ENCODE measurements around the gene MPHOSPH9. TPM values are rescaled to one million over a fixed set of nuclear protein-coding genes. Genes with fewer than 3 reads are reported as not detected.

The MPHOSPH9 gene
- total RNA-seq, 1 experiment from 2014 or later, result 43.1 TPM

GRCh38 chr12:123108682-123109066 lies 124.3 kb downstream of the MPHOSPH9 start:
- no TSS peak for BruUV-seq (replicated peaks)
- H3K9me3 ChIP-seq, result no peaks in the 10 kb centered on the region
- no peaks in the 10 kb centered on the region for H3K27me3 ChIP-seq (replicated peaks; ENCODE audit: control insufficient read depth, insufficient read depth, low read length)
- Mint-ChIP-seq H3K4me3 (ENCODE audit: unreplicated experiment) (no peak overlapping the region), H3K27ac (ENCODE audit: unreplicated experiment) (no peak overlapping the region), H3K9me3 (ENCODE audit: unreplicated experiment) (no peaks in the 10 kb centered on the region), H3K27me3 (ENCODE audit: insufficient read depth, unreplicated experiment) (no peaks in the 10 kb centered on the region), H3K4me1 (ENCODE audit: low read depth, unreplicated experiment) (no peaks in the 10 kb centered on the region), H3K36me3 (ENCODE audit: insufficient read depth, unreplicated experiment) (no peaks in the 10 kb centered on the region)
- CTCF ChIA-PET, result no interaction called here
- no peak for TF ChIP-seq CTCF (IDR thresholded peaks at IDR 0.05; ENCODE audit: insufficient read depth in 1 of 2, low read depth in 1 of 2, low read length in 1 of 2, severe bottlenecking in 1 of 2, unreplicated experiment in 1 of 2)
- no peaks in the 10 kb centered on the region for H3K36me3 ChIP-seq (ENCODE audit: control insufficient read depth, insufficient read depth, low read length)
- H3K4me3 ChIP-seq (ENCODE audit: low read depth, low read length), result no peak overlapping the region
- no peak for DNase-seq
- no peaks in the 10 kb centered on the region for H3K4me1 ChIP-seq
- POLR2A ChIA-PET, result no interaction called here
- intact Hi-C loops (cut with micrococcal nuclease; ENCODE audit: unreplicated experiment), result no loop called here

GRCh38 chr12:123107926-123108681 lies 124.8 kb downstream of the MPHOSPH9 start:
- intact Hi-C loops (cut with micrococcal nuclease; ENCODE audit: unreplicated experiment), result no loop called here
- no TSS peak for BruUV-seq (replicated peaks)
- Histone ChIP-seq H3K4me1 (no peaks in the 10 kb centered on the region), H3K9me3 (no peaks in the 10 kb centered on the region), H3K36me3 (ENCODE audit: control insufficient read depth, insufficient read depth, low read length) (no peaks in the 10 kb centered on the region), H3K4me3 (ENCODE audit: low read depth, low read length) (no peak overlapping the region), H3K27me3 (replicated peaks; ENCODE audit: control insufficient read depth, insufficient read depth, low read length) (no peaks in the 10 kb centered on the region)
- DNase-seq, result no peak
- TF ChIP-seq CTCF (IDR thresholded peaks at IDR 0.05; ENCODE audit: insufficient read depth in 1 of 2, low read depth in 1 of 2, low read length in 1 of 2, severe bottlenecking in 1 of 2, unreplicated experiment in 1 of 2), result no peak
- no peak overlapping the region for H3K27ac Mint-ChIP-seq (ENCODE audit: unreplicated experiment)
- no peaks in the 10 kb centered on the region for H3K36me3 Mint-ChIP-seq (ENCODE audit: insufficient read depth, unreplicated experiment)
- H3K27me3 Mint-ChIP-seq (ENCODE audit: insufficient read depth, unreplicated experiment), result no peaks in the 10 kb centered on the region
- POLR2A ChIA-PET, result no interaction called here
- H3K9me3 Mint-ChIP-seq (ENCODE audit: unreplicated experiment), result no peaks in the 10 kb centered on the region
- H3K4me1 Mint-ChIP-seq (ENCODE audit: low read depth, unreplicated experiment), result no peaks in the 10 kb centered on the region
- no peak overlapping the region for H3K4me3 Mint-ChIP-seq (ENCODE audit: unreplicated experiment)
- CTCF ChIA-PET, result no interaction called here

GRCh38 chr12:123106640-123107359 lies 126.1 kb downstream of the MPHOSPH9 start:
- ChIA-PET CTCF (no interaction called here), POLR2A (no interaction called here)
- H3K4me1 ChIP-seq, result no peaks in the 10 kb centered on the region
- DNase-seq, result no peak
- no peak for TF ChIP-seq CTCF (IDR thresholded peaks at IDR 0.05; ENCODE audit: insufficient read depth in 1 of 2, low read depth in 1 of 2, low read length in 1 of 2, severe bottlenecking in 1 of 2, unreplicated experiment in 1 of 2)
- no peak overlapping the region for H3K4me3 ChIP-seq (ENCODE audit: low read depth, low read length)
- Mint-ChIP-seq H3K36me3 (ENCODE audit: insufficient read depth, unreplicated experiment) (no peaks in the 10 kb centered on the region), H3K9me3 (ENCODE audit: unreplicated experiment) (no peaks in the 10 kb centered on the region), H3K4me1 (ENCODE audit: low read depth, unreplicated experiment) (no peaks in the 10 kb centered on the region), H3K4me3 (ENCODE audit: unreplicated experiment) (no peak overlapping the region), H3K27me3 (ENCODE audit: insufficient read depth, unreplicated experiment) (no peaks in the 10 kb centered on the region), H3K27ac (ENCODE audit: unreplicated experiment) (no peak overlapping the region)
- no peaks in the 10 kb centered on the region for H3K36me3 ChIP-seq (ENCODE audit: control insufficient read depth, insufficient read depth, low read length)
- intact Hi-C loops (cut with micrococcal nuclease; ENCODE audit: unreplicated experiment), result no loop called here
- H3K27me3 ChIP-seq (replicated peaks; ENCODE audit: control insufficient read depth, insufficient read depth, low read length), result no peaks in the 10 kb centered on the region
- H3K9me3 ChIP-seq, result no peaks in the 10 kb centered on the region
- no TSS peak for BruUV-seq (replicated peaks)
